MM.1S (cell line): ENCODE data around the gene HIVEP2.

ENCODE experiments used
- CTCF ChIP-seq: fragments of 300-600 bp; sonication (generic); IDR thresholded peaks from 2 replicates; pipeline ENCODE4 v1.5.1; 2016; ENCODE audit warnings: antibody characterized with exemption, low read length, mixed read lengths
- EZH2phosphoT487 ChIP-seq: fragments of 300-600 bp; sonication (generic); IDR thresholded peaks from 2 replicates; pipeline ENCODE4 v1.6.1; 2018; ENCODE audit warnings: antibody characterized with exemption, low read length

GRCh38 chr6:142825760-142826159 lies 119.2 kb downstream of the HIVEP2 start:
- TF ChIP-seq CTCF, result no peak
- TF ChIP-seq EZH2phosphoT487, result no peak
